ENCODE results near the gene METAP2. TPM values are rescaled to one million over a fixed set of nuclear protein-coding genes. Genes with fewer than 3 reads are reported as not detected.
A peak's percentile ranks its signal among the peaks of the same experiment; 100 is the strongest.

Gene METAP2
- total and polyA plus RNA-seq, 2 donors (not counting 3 experiments of a cell fraction or from before 2014, with no cell fraction given): 28.5 to 105 TPM

- H3K4me2 ChIP-seq (ENCODE audit: insufficient read depth, low read length): peak overlapping the region; percentile 96
- peaks cover 18% of the 10 kb centered on the region for H3K4me1 ChIP-seq (ENCODE audit: control insufficient read depth, extremely low read depth, insufficient read depth, low read length)
- DNase-seq (ENCODE audit: low read depth, low spot score): peak; percentile 34
- no peak for FAIRE-seq
- H4K20me1 ChIP-seq (replicated peaks; ENCODE audit: control insufficient read depth, extremely low read depth, insufficient read depth, low read length): no peaks in the 10 kb centered on the region
- H3K9me1 ChIP-seq (replicated peaks; ENCODE audit: control insufficient read depth, extremely low read depth, insufficient read depth, low read length): no peaks in the 10 kb centered on the region
- H3K27ac ChIP-seq (ENCODE audit: insufficient read depth, low read depth, low read length): peak overlapping the region; percentile 87
- ChIA-PET POLR2A (interaction anchor here (0.6 kb wide), 1 partner anchor 35 kb away, joined by 3 read pairs; no protein-coding TSS in a partner anchor), CTCF (interaction anchor here (1.0 to 2.4 kb wide), 3 partner anchors 9 to 139 kb away, joined by 3 to 13 read pairs (median 5); no protein-coding TSS in a partner anchor)
- BruUV-seq (replicated peaks): no TSS peak
- dilution Hi-C loops (cut with MboI; ENCODE audit: extremely low pct_ligation_motif_present, low sequenced_read_pairs): no loop called here
- peak overlapping the region; percentile 97 for H3K9ac ChIP-seq (replicated peaks; ENCODE audit: extremely low read depth, insufficient read depth, low read length)
- H3K27me3 ChIP-seq (ENCODE audit: control insufficient read depth in 2 of 2, insufficient read depth in 2 of 2, low read length in 2 of 2): no peaks in the 10 kb centered on the region
- peaks cover 56% of the 10 kb centered on the region for H3K79me2 ChIP-seq (ENCODE audit: control insufficient read depth, insufficient read depth, low read length)
- H3K36me3 ChIP-seq (ENCODE audit: control insufficient read depth in 2 of 2, extremely low read depth in 1 of 2, insufficient read depth in 2 of 2, low read length in 2 of 2): peaks cover 7 to 9% of the 10 kb centered on the region in 2 experiments
- TF ChIP-seq MAX (IDR thresholded peaks at IDR 0.05; ENCODE audit: insufficient read depth, insufficient read length) (no peak), JUN (IDR thresholded peaks at IDR 0.05; ENCODE audit: borderline replicate concordance, insufficient read depth, insufficient read length, low read depth) (no peak), GATA2 (IDR thresholded peaks at IDR 0.05; ENCODE audit: insufficient read depth, insufficient read length, low read depth, low read length) (no peak), POLR2A (IDR thresholded peaks at IDR 0.05; ENCODE audit: low read depth, low read length) (no peak), FOS (IDR thresholded peaks at IDR 0.05; ENCODE audit: borderline replicate concordance, insufficient read depth, low read length) (no peak)
- no peaks in the 10 kb centered on the region for H3K9me3 ChIP-seq (replicated peaks; ENCODE audit: control insufficient read depth, insufficient read depth, low read length)
- peak overlapping the region; percentile 62 to 82 (median 78) for H3K4me3 ChIP-seq (replicated peaks in 1 of 3; ENCODE audit: insufficient read depth in 1 of 3, low read depth in 1 of 3, low read length in 3 of 3)
- intact Hi-C loops (cut with micrococcal nuclease): loop anchor here (2.0 to 5.0 kb wide), 3 partner anchors 256 to 372 kb away; no protein-coding TSS in a partner anchor
- peak overlapping the region; percentile 50 for H2AFZ ChIP-seq (ENCODE audit: low read depth, low read length)
These were observed 657 bp downstream of the METAP2 start for GRCh38 chr12:95474660-95474958.

- peaks cover 7 to 13% of the 10 kb centered on the region in 2 experiments for H3K36me3 ChIP-seq (ENCODE audit: control insufficient read depth in 2 of 2, extremely low read depth in 1 of 2, insufficient read depth in 2 of 2, low read length in 2 of 2)
- intact Hi-C loops (cut with micrococcal nuclease): no loop called here
- FAIRE-seq (no peak), DNase-seq (ENCODE audit: low read depth, low spot score) (no peak)
- H3K79me2 ChIP-seq (ENCODE audit: control insufficient read depth, insufficient read depth, low read length): peaks cover 83% of the 10 kb centered on the region
- H3K27me3 ChIP-seq (ENCODE audit: control insufficient read depth in 2 of 2, insufficient read depth in 2 of 2, low read length in 2 of 2): no peaks in the 10 kb centered on the region
- dilution Hi-C loops (cut with MboI; ENCODE audit: extremely low pct_ligation_motif_present, low sequenced_read_pairs): no loop called here
- no TSS peak for BruUV-seq (replicated peaks)
- ChIA-PET CTCF (no interaction called here), POLR2A (no interaction called here)
- H3K9me1 ChIP-seq (replicated peaks; ENCODE audit: control insufficient read depth, extremely low read depth, insufficient read depth, low read length): no peaks in the 10 kb centered on the region
- H3K27ac ChIP-seq (ENCODE audit: insufficient read depth, low read depth, low read length): no peak overlapping the region
- no peak overlapping the region for H3K4me2 ChIP-seq (ENCODE audit: insufficient read depth, low read length)
- peaks cover 9% of the 10 kb centered on the region for H4K20me1 ChIP-seq (replicated peaks; ENCODE audit: control insufficient read depth, extremely low read depth, insufficient read depth, low read length)
- no peak overlapping the region for H3K9ac ChIP-seq (replicated peaks; ENCODE audit: extremely low read depth, insufficient read depth, low read length)
- H3K9me3 ChIP-seq (replicated peaks; ENCODE audit: control insufficient read depth, insufficient read depth, low read length): no peaks in the 10 kb centered on the region
- H3K4me1 ChIP-seq (ENCODE audit: control insufficient read depth, extremely low read depth, insufficient read depth, low read length): peaks cover 25% of the 10 kb centered on the region
- H2AFZ ChIP-seq (ENCODE audit: low read depth, low read length): no peak overlapping the region
- TF ChIP-seq MAX (IDR thresholded peaks at IDR 0.05; ENCODE audit: insufficient read depth, insufficient read length) (no peak), EZH2 (IDR thresholded peaks at IDR 0.05; ENCODE audit: borderline replicate concordance, low read depth, low read length, severe bottlenecking) (no peak), JUN (IDR thresholded peaks at IDR 0.05; ENCODE audit: borderline replicate concordance, insufficient read depth, insufficient read length, low read depth) (no peak), FOS (IDR thresholded peaks at IDR 0.05; ENCODE audit: borderline replicate concordance, insufficient read depth, low read length) (no peak), GATA2 (IDR thresholded peaks at IDR 0.05; ENCODE audit: insufficient read depth, insufficient read length, low read depth, low read length) (no peak), POLR2AphosphoS5 (IDR thresholded peaks at IDR 0.05; ENCODE audit: insufficient read depth, low read depth, low read length) (no peak), MYC (IDR thresholded peaks at IDR 0.05; ENCODE audit: low read depth, low read length) (no peak), POLR2A (IDR thresholded peaks at IDR 0.05; ENCODE audit: low read depth, low read length) (no peak)
- TF ChIP-seq, protein P1, sequence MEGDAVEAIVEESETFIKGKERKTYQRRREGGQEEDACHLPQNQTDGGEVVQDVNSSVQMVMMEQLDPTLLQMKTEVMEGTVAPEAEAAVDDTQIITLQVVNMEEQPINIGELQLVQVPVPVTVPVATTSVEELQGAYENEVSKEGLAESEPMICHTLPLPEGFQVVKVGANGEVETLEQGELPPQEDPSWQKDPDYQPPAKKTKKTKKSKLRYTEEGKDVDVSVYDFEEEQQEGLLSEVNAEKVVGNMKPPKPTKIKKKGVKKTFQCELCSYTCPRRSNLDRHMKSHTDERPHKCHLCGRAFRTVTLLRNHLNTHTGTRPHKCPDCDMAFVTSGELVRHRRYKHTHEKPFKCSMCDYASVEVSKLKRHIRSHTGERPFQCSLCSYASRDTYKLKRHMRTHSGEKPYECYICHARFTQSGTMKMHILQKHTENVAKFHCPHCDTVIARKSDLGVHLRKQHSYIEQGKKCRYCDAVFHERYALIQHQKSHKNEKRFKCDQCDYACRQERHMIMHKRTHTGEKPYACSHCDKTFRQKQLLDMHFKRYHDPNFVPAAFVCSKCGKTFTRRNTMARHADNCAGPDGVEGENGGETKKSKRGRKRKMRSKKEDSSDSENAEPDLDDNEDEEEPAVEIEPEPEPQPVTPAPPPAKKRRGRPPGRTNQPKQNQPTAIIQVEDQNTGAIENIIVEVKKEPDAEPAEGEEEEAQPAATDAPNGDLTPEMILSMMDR (IDR thresholded peaks at IDR 0.05; ENCODE audit: extremely low read depth in 1 of 2, insufficient read depth in 1 of 2, low read depth in 1 of 2, low read length in 2 of 2): no peak
- no peak overlapping the region for H3K4me3 ChIP-seq (replicated peaks in 1 of 3; ENCODE audit: insufficient read depth in 1 of 3, low read depth in 1 of 3, low read length in 3 of 3)
These were observed 6.3 kb downstream of the METAP2 start for GRCh38 chr12:95480230-95480629.

Data from endothelial cell of umbilical vein (primary cell).